Keratinocyte (primary cell): Measurements from ENCODE around the gene WWC1. TPM values are rescaled to one million over a fixed set of nuclear protein-coding genes. Genes with fewer than 3 reads are reported as not detected.

ENCODE experiments used
- DNase-seq: peaks from one replicate; pipeline ENCODE4 v3.0.0-alpha.2; 2011; ENCODE audit warnings: low read depth, missing footprints, low spot score
- FAIRE-seq: peaks from 2 replicates; lab custom pipeline; 2011; peaks lifted over from hg19 to GRCh38; lab: Jason Lieb, UNC
- H2AFZ ChIP-seq: 2 replicates; pipeline ENCODE4 v1.6.0; 2012; ENCODE audit warnings: low read length, control low read depth, inconsistent platforms; ENCODE audit not compliant: control insufficient read depth
- H3K27ac ChIP-seq: 2 replicates; pipeline ENCODE4 v1.5.1; 2011; ENCODE audit warnings: low read length; ENCODE audit not compliant: control insufficient read depth, insufficient read depth
- H3K27me3 ChIP-seq: 3 replicates; pipeline ENCODE4 v1.6.0; 2011; ENCODE audit warnings: low read length; ENCODE audit not compliant: control insufficient read depth, insufficient read depth; ENCODE audit errors: extremely low read depth
- H3K36me3 ChIP-seq, 2 experiments: 2 replicates in 1 of 2; 3 replicates in 1 of 2; pipeline ENCODE4 v1.5.1; 2011; ENCODE audit warnings: low read length in 2 of 2, mild to moderate bottlenecking in 1 of 2; ENCODE audit not compliant: control insufficient read depth in 2 of 2, insufficient read depth in 2 of 2; ENCODE audit errors: extremely low read depth in 1 of 2
- H3K4me1 ChIP-seq: 3 replicates; pipeline ENCODE4 v1.5.1; 2011; ENCODE audit warnings: low read length; ENCODE audit not compliant: control insufficient read depth, insufficient read depth; ENCODE audit errors: extremely low read depth
- H3K4me2 ChIP-seq: 3 replicates; pipeline ENCODE4 v1.6.0; 2011; ENCODE audit warnings: low read depth, low read length; ENCODE audit not compliant: control insufficient read depth, insufficient read depth; ENCODE audit errors: extremely low read depth
- H3K4me3 ChIP-seq, 3 experiments: fragments of 200-600 bp in 1 of 3; sonication (generic) in 1 of 3; 2 replicates in 2 of 3; 3 replicates in 1 of 3; pipeline ENCODE4 v1.5.1; 2011 to 2016; ENCODE audit warnings: low read length in 3 of 3, mild to moderate bottlenecking in 3 of 3, control low read depth in 2 of 3, inconsistent platforms in 1 of 3, low read depth in 1 of 3, mixed read lengths in 1 of 3, mixed run types in 1 of 3, moderate library complexity in 1 of 3; ENCODE audit not compliant: control insufficient read depth in 2 of 3, insufficient read depth in 2 of 3; ENCODE audit errors: extremely low read depth in 1 of 3
- H3K79me2 ChIP-seq: 2 replicates; pipeline ENCODE4 v1.6.0; 2012; ENCODE audit warnings: low read length; ENCODE audit not compliant: control insufficient read depth, insufficient read depth
- H3K9ac ChIP-seq: 3 replicates; pipeline ENCODE4 v1.6.0; 2011; ENCODE audit warnings: low read length; ENCODE audit not compliant: control insufficient read depth, insufficient read depth; ENCODE audit errors: extremely low read depth
- H3K9me1 ChIP-seq: 3 replicates; pipeline ENCODE4 v1.6.0; 2011; ENCODE audit warnings: low read length; ENCODE audit not compliant: control insufficient read depth, insufficient read depth; ENCODE audit errors: extremely low read depth
- H3K9me3 ChIP-seq: 2 replicates; pipeline ENCODE4 v1.5.1; 2012; ENCODE audit warnings: low read depth, low read length; ENCODE audit not compliant: control insufficient read depth
- H4K20me1 ChIP-seq: 3 replicates; pipeline ENCODE4 v1.6.0; 2011; ENCODE audit warnings: low read length; ENCODE audit not compliant: control insufficient read depth, insufficient read depth; ENCODE audit errors: extremely low read depth
- EZH2 ChIP-seq: IDR thresholded peaks from one replicate; pipeline ENCODE4 v1.6.1; 2012; ENCODE audit warnings: inconsistent platforms, mild to moderate bottlenecking, low read length, moderate library complexity
- dilution Hi-C: fragments of 300-500 bp; cut with MboI; formaldehyde crosslinking; loops from one replicate; pipeline ENCODE4 v1.7.0; 2020; ENCODE audit warnings: low sequenced_read_pairs; ENCODE audit not compliant: extremely low pct_ligation_motif_present
- polyA plus RNA-seq, 5 experiments: library from polyadenylated mRNA; depleted of rRNA in 3 of 5; stranded (reverse) in 3 of 5; stranded (forward) in 1 of 5; unstranded in 1 of 5; fragments of >200 nt; gene quantifications; 1 replicate in 1 of 5; 2 replicates in 3 of 5; 3 replicates in 1 of 5; pipeline versions ENCODE4 v1.2.1 to v1.2.3, GENCODE V29; 2011 to 2012; ENCODE audit warnings: missing spikeins in 2 of 5, low read depth in 1 of 5, low replicate concordance in 1 of 5
- TF ChIP-seq, protein P1 (sequence below), 3 experiments: IDR thresholded peaks in 1 of 3; conservative IDR thresholded peaks in 1 of 3; optimal IDR thresholded peaks in 1 of 3; 2 replicates in 2 of 3; 3 replicates in 1 of 3; pipeline versions ENCODE3 to v1.5.1; 2011; ENCODE audit warnings: low read length in 3 of 3, mild to moderate bottlenecking in 3 of 3, moderate library complexity in 2 of 3, control low read depth in 1 of 3, inconsistent platforms in 1 of 3; ENCODE audit not compliant: insufficient read depth in 2 of 3; ENCODE audit errors: extremely low read depth in 1 of 3

The WWC1 gene
- polyA plus RNA-seq, 1 donor (not counting 4 experiments of a cell fraction or from before 2014, with no cell fraction given) = 19.8 TPM

DNA sequence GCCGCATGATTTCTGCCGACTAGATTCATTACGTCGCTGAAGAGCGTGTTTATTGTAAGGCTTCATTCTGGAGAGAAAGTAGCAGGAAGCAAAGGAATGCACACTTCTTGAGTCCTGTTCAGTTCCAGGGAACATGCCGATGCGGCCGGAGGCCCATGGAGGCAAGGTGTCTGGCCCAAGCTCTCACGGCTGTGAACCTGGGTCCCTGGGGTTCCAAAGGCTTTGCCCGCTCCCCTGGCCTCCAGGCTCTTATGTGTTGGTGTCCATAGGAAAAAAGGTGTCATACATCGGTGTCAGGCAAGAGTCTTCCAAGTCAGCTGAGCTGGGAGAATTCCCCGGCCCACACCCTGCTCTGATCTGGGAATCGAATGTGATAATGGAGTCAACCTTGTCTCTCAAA, 64.7 kb downstream of the WWC1 start:
- Histone ChIP-seq H4K20me1 (no peaks in the 10 kb centered on the region), H3K36me3 (no peaks in the 10 kb centered on the region), H3K27me3 (no peaks in the 10 kb centered on the region), H3K4me1 (peaks cover 27% of the 10 kb centered on the region), H3K4me3 (no peak overlapping the region), H3K9ac (no peak overlapping the region), H3K4me2 (no peak overlapping the region), H3K9me3 (no peaks in the 10 kb centered on the region), H3K27ac (no peak overlapping the region), H2AFZ (no peak overlapping the region), H3K9me1 (no peaks in the 10 kb centered on the region), H3K79me2 (peaks cover 62% of the 10 kb centered on the region)
- dilution Hi-C loops = no loop called here
- FAIRE-seq (no peak), DNase-seq (no peak)
- TF ChIP-seq, protein P1, sequence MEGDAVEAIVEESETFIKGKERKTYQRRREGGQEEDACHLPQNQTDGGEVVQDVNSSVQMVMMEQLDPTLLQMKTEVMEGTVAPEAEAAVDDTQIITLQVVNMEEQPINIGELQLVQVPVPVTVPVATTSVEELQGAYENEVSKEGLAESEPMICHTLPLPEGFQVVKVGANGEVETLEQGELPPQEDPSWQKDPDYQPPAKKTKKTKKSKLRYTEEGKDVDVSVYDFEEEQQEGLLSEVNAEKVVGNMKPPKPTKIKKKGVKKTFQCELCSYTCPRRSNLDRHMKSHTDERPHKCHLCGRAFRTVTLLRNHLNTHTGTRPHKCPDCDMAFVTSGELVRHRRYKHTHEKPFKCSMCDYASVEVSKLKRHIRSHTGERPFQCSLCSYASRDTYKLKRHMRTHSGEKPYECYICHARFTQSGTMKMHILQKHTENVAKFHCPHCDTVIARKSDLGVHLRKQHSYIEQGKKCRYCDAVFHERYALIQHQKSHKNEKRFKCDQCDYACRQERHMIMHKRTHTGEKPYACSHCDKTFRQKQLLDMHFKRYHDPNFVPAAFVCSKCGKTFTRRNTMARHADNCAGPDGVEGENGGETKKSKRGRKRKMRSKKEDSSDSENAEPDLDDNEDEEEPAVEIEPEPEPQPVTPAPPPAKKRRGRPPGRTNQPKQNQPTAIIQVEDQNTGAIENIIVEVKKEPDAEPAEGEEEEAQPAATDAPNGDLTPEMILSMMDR (optimal IDR thresholded peaks at IDR 0.05 in 1 of 3, IDR thresholded peaks at IDR 0.05 in 1 of 3, conservative IDR thresholded peaks at IDR 0.05 in 1 of 3; ENCODE audit: extremely low read depth in 1 of 3, insufficient read depth in 2 of 3, low read length in 3 of 3) = no peak
- no peak for TF ChIP-seq EZH2

- TF ChIP-seq EZH2 = no peak
- FAIRE-seq (no peak), DNase-seq (no peak)
- no peak overlapping the region for H3K27ac ChIP-seq
- no peak overlapping the region for H3K4me3 ChIP-seq
- peaks cover 62% of the 10 kb centered on the region for H3K79me2 ChIP-seq
- no peaks in the 10 kb centered on the region for H3K27me3 ChIP-seq
- no peak overlapping the region for H2AFZ ChIP-seq
- H3K9me1 ChIP-seq = no peaks in the 10 kb centered on the region
- dilution Hi-C loops = no loop called here
- no peaks in the 10 kb centered on the region for H3K9me3 ChIP-seq
- no peak overlapping the region for H3K4me2 ChIP-seq
- no peaks in the 10 kb centered on the region for H4K20me1 ChIP-seq
- H3K4me1 ChIP-seq = peaks cover 27% of the 10 kb centered on the region
- no peak overlapping the region for H3K9ac ChIP-seq
- no peaks in the 10 kb centered on the region for H3K36me3 ChIP-seq
These were observed 65.1 kb downstream of the WWC1 start for GRCh38 chr5:168356592-168356991.

DNA sequence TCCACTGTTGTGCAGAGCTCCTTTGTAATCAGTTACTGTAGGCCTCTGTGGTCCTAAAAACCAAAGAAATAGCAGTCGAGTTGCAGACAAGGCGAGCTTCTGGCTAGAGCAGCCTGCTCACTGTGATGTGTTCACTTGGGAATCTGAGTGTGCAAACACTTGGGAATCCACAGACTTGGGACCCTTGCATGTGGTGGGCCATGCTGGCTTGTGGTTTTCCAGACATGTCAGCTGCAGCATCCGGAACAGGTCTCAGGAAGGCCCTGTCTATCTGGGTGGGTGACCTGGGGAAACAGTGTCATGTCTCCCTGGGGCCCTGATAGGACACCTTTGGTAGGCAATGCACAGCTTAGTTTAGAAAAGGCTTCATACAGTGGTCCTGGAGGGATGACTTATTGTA, 66.4 kb downstream of the WWC1 start:
- TF ChIP-seq EZH2 = no peak
- TF ChIP-seq, protein P1 (optimal IDR thresholded peaks at IDR 0.05 in 1 of 3, IDR thresholded peaks at IDR 0.05 in 1 of 3, conservative IDR thresholded peaks at IDR 0.05 in 1 of 3; ENCODE audit: extremely low read depth in 1 of 3, insufficient read depth in 2 of 3, low read length in 3 of 3) = no peak
- Histone ChIP-seq H3K27ac (no peak overlapping the region), H3K9ac (no peak overlapping the region), H4K20me1 (no peaks in the 10 kb centered on the region), H2AFZ (no peak overlapping the region), H3K4me2 (no peak overlapping the region), H3K36me3 (no peaks in the 10 kb centered on the region), H3K9me3 (no peaks in the 10 kb centered on the region), H3K4me3 (no peak overlapping the region), H3K27me3 (no peaks in the 10 kb centered on the region), H3K79me2 (peaks cover 61% of the 10 kb centered on the region), H3K4me1 (peaks cover 27% of the 10 kb centered on the region), H3K9me1 (no peaks in the 10 kb centered on the region)
- no peak for FAIRE-seq
- DNase-seq = no peak
- dilution Hi-C loops = no loop called here
